Natural killer cell (primary cell): ENCODE results near the gene SLC35E1. TPM values are rescaled to one million over a fixed set of nuclear protein-coding genes. Genes with fewer than 3 reads are reported as not detected.
A peak's percentile ranks its signal among the peaks of the same experiment; 100 is the strongest.
"Not testable (repeated sequence)": the region's sequence is repeated elsewhere in the genome, so short reads cannot be mapped to it uniquely, and the experiment has no call there.

Source experiments
- ATAC-seq, 3 donors: fragments of 150-1000 bp in 2 of 3; fragments of 200-7000 bp in 1 of 3; cut with Tn5 transposase; 1 replicate in 1 of 3; 2 replicates in 2 of 3; pipeline ENCODE4 v1.10.0; 2021; ENCODE audit warnings: mild to moderate bottlenecking in 2 of 3, moderate library complexity in 2 of 3
- DNase-seq, 2 donors: peaks; one replicate each; pipeline versions ENCODE4 v3.0.0 to v3.0.0-alpha.2; 2013 to 2021; ENCODE audit warnings: mixed read lengths in 1 of 2
- H3K27ac ChIP-seq: one replicate; pipeline ENCODE4 v1.5.1; 2013; ENCODE audit warnings: mild to moderate bottlenecking, low read length
- H3K27me3 ChIP-seq: one replicate; pipeline ENCODE4 v1.6.1; 2013; ENCODE audit warnings: low read length; ENCODE audit not compliant: control insufficient read depth, insufficient read depth
- H3K36me3 ChIP-seq: one replicate; pipeline ENCODE4 v1.6.1; 2013; ENCODE audit warnings: low read length; ENCODE audit not compliant: control insufficient read depth, insufficient read depth
- H3K4me1 ChIP-seq: one replicate; pipeline ENCODE4 v1.6.1; 2013; ENCODE audit warnings: low read length; ENCODE audit not compliant: control insufficient read depth, insufficient read depth
- H3K4me3 ChIP-seq: one replicate; pipeline ENCODE4 v1.5.1; 2013; ENCODE audit warnings: low read length
- H3K9me3 ChIP-seq: one replicate; pipeline ENCODE4 v1.6.1; 2013; ENCODE audit warnings: low read length; ENCODE audit not compliant: control insufficient read depth, insufficient read depth
- H3K27ac Mint-ChIP-seq, 2 donors: one replicate each; pipeline ENCODE4 v1.8.0; 2022; ENCODE audit warnings: mild to moderate bottlenecking in 2 of 2, mixed read lengths in 2 of 2, moderate library complexity in 1 of 2
- H3K27me3 Mint-ChIP-seq, 2 donors: one replicate each; pipeline ENCODE4 v1.8.0; 2022; ENCODE audit warnings: low read depth in 2 of 2, mixed read lengths in 2 of 2
- H3K36me3 Mint-ChIP-seq: one replicate; pipeline ENCODE4 v1.8.0; 2022; ENCODE audit warnings: mixed read lengths
- H3K4me1 Mint-ChIP-seq, 2 donors: one replicate each; pipeline ENCODE4 v1.8.0; 2022; ENCODE audit warnings: mixed read lengths in 2 of 2
- H3K4me3 Mint-ChIP-seq: one replicate; pipeline ENCODE4 v1.8.0; 2022; ENCODE audit warnings: mild to moderate bottlenecking, moderate library complexity, mixed read lengths
- H3K9me3 Mint-ChIP-seq, 2 donors: one replicate each; pipeline ENCODE4 v1.8.0; 2022; ENCODE audit warnings: mixed read lengths in 2 of 2
- WGBS: methylation state at CpG from one replicate; pipeline ENCODE4 v1.1.7; 2013; ENCODE audit warnings: missing lambda C conversion rate; ENCODE audit not compliant: insufficient coverage; 5-methylcytosine and 5-hydroxymethylcytosine counted together
- intact Hi-C: fragments of 100-400 bp; cut with micrococcal nuclease; formaldehyde crosslinking; loops from one replicate; pipeline ENCODE4 v1.14.2; 2022
- total RNA-seq, 4 donors: library from RNA; stranded (reverse); fragments of 120-200 nt in 1 of 4; gene quantifications; one replicate each; pipeline versions ENCODE4 v1.2.3 to v1.2.4, GENCODE V29; 2013 to 2022
- TF ChIP-seq, protein P1 (sequence below): fragments of 200-600 bp; IDR thresholded peaks from one replicate; pipeline ENCODE4 v1.8.0; 2022; ENCODE audit warnings: antibody characterized with exemption

SLC35E1 gene
- total RNA-seq, 3 donors from 2014 or later (not counting 1 experiment from before 2014, with no cell fraction given), result 53.2 to 55.5 (median 54.2) TPM

DNA sequence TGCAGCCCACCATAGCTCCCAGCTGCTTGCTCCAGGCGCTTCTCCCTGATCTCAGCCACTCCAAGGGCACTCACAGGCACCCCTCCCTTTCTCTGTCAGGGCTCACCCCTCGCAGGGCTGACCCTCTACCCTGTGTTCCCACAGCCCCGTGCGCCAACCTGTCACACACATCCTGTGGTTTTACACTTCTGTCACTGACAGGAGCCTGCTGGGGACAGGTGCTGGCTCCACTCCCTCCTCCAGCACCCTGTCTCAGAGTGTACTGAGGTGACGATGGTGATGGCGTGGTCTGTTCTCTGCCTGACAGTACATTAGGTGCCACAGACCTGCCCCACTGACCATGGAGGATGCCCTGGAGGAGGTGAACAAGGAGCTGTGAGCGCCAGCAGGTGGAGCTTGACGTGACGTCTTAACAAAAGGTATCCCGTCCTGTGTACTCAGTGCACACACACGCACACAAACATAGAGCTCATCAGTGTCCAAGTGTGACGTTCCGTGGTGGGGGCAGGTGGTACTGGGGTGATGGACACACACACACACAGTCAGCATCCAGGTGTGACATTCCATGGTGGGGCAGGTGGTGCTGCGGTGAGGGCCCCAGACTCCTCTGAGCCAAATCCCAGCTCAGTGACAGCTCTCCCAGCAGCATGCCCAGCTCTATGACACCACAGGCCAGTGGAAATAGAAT lies 55.1 kb downstream of the SLC35E1 start:
- peak overlapping the region; percentile 36 to 63 for H3K27ac Mint-ChIP-seq
- peak; percentile 50 to 84 (median 65) for ATAC-seq
- H3K4me3 ChIP-seq, result no peak overlapping the region
- no peaks in the 10 kb centered on the region for H3K36me3 Mint-ChIP-seq
- H3K9me3 ChIP-seq, result no peaks in the 10 kb centered on the region
- no peak for DNase-seq
- H3K9me3 Mint-ChIP-seq, result no peaks in the 10 kb centered on the region
- H3K4me3 Mint-ChIP-seq, result no peak overlapping the region
- no peak overlapping the region for H3K27ac ChIP-seq
- intact Hi-C loops, result no loop called here
- no peaks in the 10 kb centered on the region for H3K27me3 Mint-ChIP-seq
- TF ChIP-seq, protein P1, sequence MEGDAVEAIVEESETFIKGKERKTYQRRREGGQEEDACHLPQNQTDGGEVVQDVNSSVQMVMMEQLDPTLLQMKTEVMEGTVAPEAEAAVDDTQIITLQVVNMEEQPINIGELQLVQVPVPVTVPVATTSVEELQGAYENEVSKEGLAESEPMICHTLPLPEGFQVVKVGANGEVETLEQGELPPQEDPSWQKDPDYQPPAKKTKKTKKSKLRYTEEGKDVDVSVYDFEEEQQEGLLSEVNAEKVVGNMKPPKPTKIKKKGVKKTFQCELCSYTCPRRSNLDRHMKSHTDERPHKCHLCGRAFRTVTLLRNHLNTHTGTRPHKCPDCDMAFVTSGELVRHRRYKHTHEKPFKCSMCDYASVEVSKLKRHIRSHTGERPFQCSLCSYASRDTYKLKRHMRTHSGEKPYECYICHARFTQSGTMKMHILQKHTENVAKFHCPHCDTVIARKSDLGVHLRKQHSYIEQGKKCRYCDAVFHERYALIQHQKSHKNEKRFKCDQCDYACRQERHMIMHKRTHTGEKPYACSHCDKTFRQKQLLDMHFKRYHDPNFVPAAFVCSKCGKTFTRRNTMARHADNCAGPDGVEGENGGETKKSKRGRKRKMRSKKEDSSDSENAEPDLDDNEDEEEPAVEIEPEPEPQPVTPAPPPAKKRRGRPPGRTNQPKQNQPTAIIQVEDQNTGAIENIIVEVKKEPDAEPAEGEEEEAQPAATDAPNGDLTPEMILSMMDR, result no peak
- peaks cover 46% of the 10 kb centered on the region for H3K36me3 ChIP-seq
- H3K4me1 ChIP-seq, result peaks cover 13% of the 10 kb centered on the region
- H3K27me3 ChIP-seq, result no peaks in the 10 kb centered on the region
- 64% methylated on average over 14 of the region's 14 CpGs for WGBS
- peaks cover 7% of the 10 kb centered on the region in 2 donors for H3K4me1 Mint-ChIP-seq

DNA sequence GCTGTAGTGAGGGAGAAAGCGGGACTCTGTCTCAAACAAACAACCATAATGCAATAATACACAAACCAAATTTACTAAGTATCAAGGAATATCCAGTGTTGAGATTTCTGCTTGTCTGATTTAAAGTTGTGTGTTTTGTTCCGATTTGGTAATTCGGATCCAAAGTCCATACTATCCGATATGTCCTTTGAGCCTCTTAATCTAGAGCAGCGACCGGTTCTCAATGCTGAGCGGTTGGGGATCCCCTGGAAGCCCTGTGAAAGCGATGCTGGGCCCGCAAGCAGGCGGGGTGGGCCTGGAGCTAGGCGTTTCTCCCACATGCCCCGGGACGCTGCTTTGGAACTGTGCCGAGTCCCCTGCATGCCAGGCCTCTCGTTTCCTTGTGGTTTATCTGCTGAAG lies 55.8 kb downstream of the SLC35E1 start:
- H3K36me3 Mint-ChIP-seq, result no peaks in the 10 kb centered on the region

DNA sequence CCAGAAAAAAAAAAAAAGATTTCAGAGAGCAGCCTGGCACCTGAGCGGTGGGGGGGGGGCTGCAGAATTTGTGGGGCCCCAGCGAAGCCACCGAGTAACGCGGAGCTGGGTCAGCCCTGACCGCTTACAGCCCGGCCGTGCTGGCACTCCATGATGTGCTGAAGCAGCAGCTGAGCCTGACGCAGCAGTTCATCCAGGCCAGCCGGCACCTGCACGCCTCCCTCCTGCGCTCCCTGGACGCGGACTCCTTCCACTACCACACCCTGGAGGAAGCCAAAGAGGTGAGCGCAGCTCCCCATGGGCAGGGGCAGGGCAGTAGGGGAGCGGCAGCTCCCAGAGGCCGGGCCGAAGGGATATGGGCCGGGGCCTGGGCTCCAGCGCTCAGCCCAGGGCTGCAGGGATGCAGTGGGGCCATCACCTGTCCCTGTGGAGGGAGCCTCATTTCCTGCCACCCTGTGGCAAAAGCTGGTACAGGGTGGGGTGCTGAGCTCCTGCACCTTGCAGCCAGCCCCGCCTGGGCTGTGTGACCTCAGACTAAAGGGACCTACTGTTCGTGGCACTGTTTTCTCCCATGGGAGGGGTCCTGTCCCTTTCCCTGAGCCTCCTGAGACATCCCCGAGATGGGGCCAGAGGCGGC lies 57.7 kb downstream of the SLC35E1 start:
- no peaks in the 10 kb centered on the region for H3K27me3 ChIP-seq
- Mint-ChIP-seq H3K4me1 (peaks cover 7% of the 10 kb centered on the region in 2 donors), H3K9me3 (no peaks in the 10 kb centered on the region), H3K4me3 (no peak overlapping the region), H3K36me3 (no peaks in the 10 kb centered on the region), H3K27me3 (no peaks in the 10 kb centered on the region), H3K27ac (no peak overlapping the region)
- TF ChIP-seq, protein P1, result no peak
- H3K27ac ChIP-seq, result no peak overlapping the region
- DNase-seq, result no peak
- ATAC-seq, result peak in 1 of 3 donors; percentile 28
- H3K4me1 ChIP-seq, result peaks cover 13% of the 10 kb centered on the region
- intact Hi-C loops, result no loop called here
- WGBS, result 93% methylated on average over 24 of the region's 24 CpGs
- no peaks in the 10 kb centered on the region for H3K9me3 ChIP-seq
- H3K4me3 ChIP-seq, result no peak overlapping the region
- H3K36me3 ChIP-seq, result peaks cover 22% of the 10 kb centered on the region

More for the DNA sequence above, 55.8 kb downstream of the SLC35E1 start:
- Histone ChIP-seq H3K27ac (no peak overlapping the region), H3K36me3 (peaks cover 41% of the 10 kb centered on the region), H3K4me1 (peaks cover 13% of the 10 kb centered on the region), H3K4me3 (no peak overlapping the region), H3K9me3 (no peaks in the 10 kb centered on the region), H3K27me3 (no peaks in the 10 kb centered on the region)
- no peak for ATAC-seq
- H3K4me1 Mint-ChIP-seq, result peaks cover 7% of the 10 kb centered on the region in 2 donors
- no peak for DNase-seq
- no peaks in the 10 kb centered on the region for H3K27me3 Mint-ChIP-seq
- H3K27ac Mint-ChIP-seq, result peak overlapping the region in 1 of 2 donors; percentile 63
- intact Hi-C loops, result no loop called here
- WGBS, result 91% methylated on average over 14 of the region's 15 CpGs
- no peak overlapping the region for H3K4me3 Mint-ChIP-seq
- TF ChIP-seq, protein P1, result no peak
- H3K9me3 Mint-ChIP-seq, result no peaks in the 10 kb centered on the region

DNA sequence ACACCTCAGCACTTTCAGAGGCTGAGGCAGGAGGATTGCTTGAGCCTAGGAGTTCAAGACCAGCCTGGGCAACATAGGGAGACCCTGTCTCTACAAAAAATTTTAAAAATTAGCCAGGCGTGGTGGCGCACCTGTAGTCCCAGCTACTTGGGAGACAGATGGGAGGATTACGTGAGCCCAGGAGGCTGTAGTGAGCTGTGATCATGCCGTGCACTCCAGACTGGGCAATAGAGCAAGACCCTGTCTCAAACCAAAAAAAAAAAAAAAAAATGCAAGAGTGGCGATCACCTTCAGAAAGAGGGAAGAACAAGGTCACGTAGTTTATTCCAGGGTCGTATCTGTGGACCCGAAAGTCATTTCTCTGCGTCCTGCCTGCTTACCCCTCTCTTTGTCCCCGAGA lies 59.6 kb downstream of the SLC35E1 start:
- H3K27me3 ChIP-seq, H3K9me3 Mint-ChIP-seq, ATAC-seq, H3K4me1 Mint-ChIP-seq, H3K4me3 Mint-ChIP-seq, H3K36me3 Mint-ChIP-seq, H3K27me3 Mint-ChIP-seq, H3K27ac Mint-ChIP-seq, H3K4me3 ChIP-seq, H3K9me3 ChIP-seq, intact Hi-C loops, DNase-seq, H3K36me3 ChIP-seq, H3K27ac ChIP-seq: not testable (repeated sequence)
- WGBS, result 96% methylated on average over 10 of the region's 10 CpGs
- peaks cover 13% of the 10 kb centered on the region for H3K4me1 ChIP-seq
